ENCODE data around the gene SCLY.

- TF ChIP-seq ZNF8 (CRISPR knock-in tag; IDR thresholded peaks at IDR 0.05) (no peak), ZFP30 (CRISPR knock-in tag; IDR thresholded peaks at IDR 0.05) (no peak), SNAI2 (CRISPR knock-in tag; IDR thresholded peaks at IDR 0.05) (no peak)
Observed at GRCh38 chr2:238016526-238016925, 44.3 kb upstream of the SCLY start.

Measured in SK-N-SH treated with all-trans-retinoic acid at 6 μM for 48 hours (cell line).